Bronchial epithelial cell (primary cell): ENCODE results near the gene PIEZO2. TPM values are rescaled to one million over a fixed set of nuclear protein-coding genes. Genes with fewer than 3 reads are reported as not detected.

ENCODE experiments used
- DNase-seq: peaks from one replicate; pipeline ENCODE4 v3.0.0-alpha.2; 2010; ENCODE audit warnings: low read depth
- FAIRE-seq: peaks from 2 replicates; lab custom pipeline; 2011; peaks lifted over from hg19 to GRCh38; lab: Jason Lieb, UNC
- H3K27me3 ChIP-seq: 2 replicates; pipeline ENCODE4 v1.5.1; 2011; ENCODE audit warnings: low read length; ENCODE audit not compliant: control insufficient read depth, insufficient read depth
- H3K36me3 ChIP-seq: 2 replicates; pipeline ENCODE4 v1.5.1; 2011; ENCODE audit warnings: low read length; ENCODE audit not compliant: control insufficient read depth, insufficient read depth
- H3K4me3 ChIP-seq: 2 replicates; pipeline ENCODE4 v1.5.1; 2011; ENCODE audit warnings: mild to moderate bottlenecking, low read depth, low read length, control low read depth
- CTCF ChIP-seq: IDR thresholded peaks from 2 replicates; pipeline ENCODE4 v1.5.1; 2011; ENCODE audit warnings: mild to moderate bottlenecking, moderate library complexity, low read length, control low read depth, inconsistent platforms; ENCODE audit not compliant: insufficient read depth, severe bottlenecking
- total RNA-seq: library from RNA; depleted of rRNA; stranded (reverse); fragments of >200 nt; gene quantifications from 2 replicates; pipeline ENCODE4 v1.2.1, GENCODE V29; 2014

PIEZO2 gene
- total RNA-seq, 1 donor from 2014 or later: 1.3 TPM

- Histone ChIP-seq H3K27me3 (no peaks in the 10 kb centered on the region), H3K4me3 (no peak overlapping the region), H3K36me3 (no peaks in the 10 kb centered on the region)
- no peak for TF ChIP-seq CTCF
- peak; percentile 18 for FAIRE-seq
- peak; percentile 77 for DNase-seq
These were observed 433.6 kb downstream of the PIEZO2 start for GRCh38 chr18:10715791-10716190.

DNA sequence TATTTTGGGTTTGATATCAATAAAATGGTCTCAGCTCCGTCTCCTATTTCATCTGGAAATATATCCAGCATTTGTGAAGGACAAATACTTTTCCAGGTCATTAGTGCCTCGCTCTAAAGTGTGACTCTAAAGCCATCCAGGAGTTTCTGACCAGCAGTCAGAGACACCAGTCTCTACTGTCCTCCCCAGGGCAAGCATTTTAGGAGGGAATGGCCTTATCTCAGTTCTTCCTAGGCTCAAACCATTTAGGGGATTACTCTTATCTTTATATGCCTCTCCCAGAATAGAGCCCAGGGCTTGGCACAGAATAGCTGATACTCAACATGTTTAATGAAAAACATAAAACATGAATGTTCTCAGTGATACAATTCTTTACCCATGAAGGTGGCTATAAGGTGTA is 436.0 kb downstream of the PIEZO2 start:
- DNase-seq (no peak), FAIRE-seq (no peak)
- H3K36me3 ChIP-seq: no peaks in the 10 kb centered on the region
- TF ChIP-seq CTCF: no peak
- H3K4me3 ChIP-seq: no peak overlapping the region
- H3K27me3 ChIP-seq: no peaks in the 10 kb centered on the region

DNA sequence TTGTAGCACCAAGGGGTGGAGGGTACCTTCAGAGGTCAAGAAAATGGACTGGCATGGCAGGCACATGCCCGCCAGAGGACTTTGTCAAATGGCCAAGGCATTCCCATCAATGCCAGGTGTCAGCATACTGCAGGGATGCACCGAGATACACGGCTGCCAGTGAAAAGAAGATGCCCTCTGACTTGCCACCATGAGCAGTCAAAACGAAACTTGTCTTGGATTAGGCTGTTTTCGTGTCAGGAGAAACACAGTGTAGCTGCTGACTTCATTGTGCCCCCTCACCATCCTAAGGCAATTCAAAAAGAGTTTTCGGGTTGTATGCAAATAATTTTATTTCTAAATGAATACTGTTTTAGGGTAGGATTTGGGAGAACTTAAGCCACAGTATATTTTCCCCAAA is 442.1 kb downstream of the PIEZO2 start:
- DNase-seq (no peak), FAIRE-seq (no peak)
- no peaks in the 10 kb centered on the region for H3K27me3 ChIP-seq
- TF ChIP-seq CTCF: no peak
- no peak overlapping the region for H3K4me3 ChIP-seq
- no peaks in the 10 kb centered on the region for H3K36me3 ChIP-seq

GRCh38 chr18:10705786-10706185 is 443.6 kb downstream of the PIEZO2 start:
- Histone ChIP-seq H3K4me3 (no peak overlapping the region), H3K27me3 (no peaks in the 10 kb centered on the region), H3K36me3 (no peaks in the 10 kb centered on the region)
- no peak for DNase-seq
- FAIRE-seq: no peak
- no peak for TF ChIP-seq CTCF

DNA sequence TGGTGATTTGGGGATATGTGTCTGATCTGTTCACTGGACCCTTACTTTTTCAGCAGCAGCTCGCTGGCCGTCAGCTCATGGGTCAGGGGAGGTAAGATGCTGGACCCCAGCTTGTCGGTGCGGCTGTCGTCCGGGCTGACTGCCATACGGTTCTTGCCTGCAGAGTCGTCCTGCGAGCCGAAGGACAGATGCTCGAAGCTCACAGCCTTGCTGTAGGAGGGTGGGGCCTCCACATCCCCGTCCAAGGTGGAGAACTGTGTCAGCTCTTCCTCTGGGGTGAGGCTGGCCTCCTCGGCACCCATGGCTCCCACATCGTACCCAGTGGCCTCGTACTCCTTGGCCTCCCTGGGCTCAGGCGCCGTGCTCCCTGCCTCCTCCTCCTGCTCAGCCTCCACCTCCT is 444.1 kb downstream of the PIEZO2 start:
- no peaks in the 10 kb centered on the region for H3K27me3 ChIP-seq
- no peak overlapping the region for H3K4me3 ChIP-seq
- no peak for TF ChIP-seq CTCF
- DNase-seq (no peak), FAIRE-seq (no peak)
- no peaks in the 10 kb centered on the region for H3K36me3 ChIP-seq

GRCh38 chr18:10702206-10702605 is 447.2 kb downstream of the PIEZO2 start:
- DNase-seq (no peak), FAIRE-seq (no peak)
- no peak overlapping the region for H3K4me3 ChIP-seq
- no peaks in the 10 kb centered on the region for H3K27me3 ChIP-seq
- TF ChIP-seq CTCF: no peak
- H3K36me3 ChIP-seq: no peaks in the 10 kb centered on the region
